ENCODE data around the gene LRP3.

Gene LRP3

GRCh38 chr19:33157906-33158305 lies 36.2 kb upstream of the LRP3 start:
- Histone ChIP-seq H3K23ac (ENCODE audit: low read length in 2 of 2) (no peak overlapping the region), H3K9me3 (ENCODE audit: control insufficient read depth, low read length) (no peaks in the 10 kb centered on the region), H4K91ac (ENCODE audit: low read length) (no peak overlapping the region), H2AFZ (ENCODE audit: low read depth, low read length) (no peak overlapping the region), H3K9ac (ENCODE audit: low read length) (no peak overlapping the region), H3K27me3 (ENCODE audit: control insufficient read depth in 1 of 2, insufficient read depth in 1 of 2, low read length in 2 of 2) (peaks cover 0 to 6% of the 10 kb centered on the region in 2 experiments), H2BK120ac (ENCODE audit: low read depth, low read length) (no peak overlapping the region), H3K4me3 (ENCODE audit: insufficient read depth in 1 of 2, low read depth in 1 of 2, low read length in 2 of 2) (no peak overlapping the region), H2AK5ac (ENCODE audit: low read length, severe bottlenecking) (no peak overlapping the region), H2BK5ac (ENCODE audit: low read depth, low read length, poor library complexity, severe bottlenecking) (no peak overlapping the region), H3K27ac (ENCODE audit: low read length, poor library complexity, severe bottlenecking) (no peak overlapping the region), H3K4ac (ENCODE audit: low read depth in 1 of 2, low read length in 2 of 2) (no peak overlapping the region), H3K79me1 (replicated peaks; ENCODE audit: low read length, poor library complexity, severe bottlenecking) (no peaks in the 10 kb centered on the region), H3K14ac (ENCODE audit: low read length in 2 of 2) (no peak overlapping the region), H3K18ac (ENCODE audit: low read depth in 1 of 2, low read length in 2 of 2) (no peak overlapping the region), H3K4me1 (ENCODE audit: control insufficient read depth, insufficient read depth, low read depth, low read length) (no peaks in the 10 kb centered on the region), H4K8ac (ENCODE audit: low read length) (no peak overlapping the region), H3K36me3 (ENCODE audit: control insufficient read depth in 1 of 2, insufficient read depth in 2 of 2, low read depth in 1 of 2, low read length in 2 of 2) (no peaks in the 10 kb centered on the region), H3K4me2 (ENCODE audit: low read length, poor library complexity, severe bottlenecking) (peak overlapping the region; percentile 13), H2BK12ac (ENCODE audit: low read length in 2 of 2) (no peak overlapping the region), H2BK15ac (ENCODE audit: low read depth, poor library complexity, severe bottlenecking) (no peak overlapping the region)
- WGBS: 93% methylated on average over 3 of the region's 3 CpGs
- DNase-seq: no peak

DNA sequence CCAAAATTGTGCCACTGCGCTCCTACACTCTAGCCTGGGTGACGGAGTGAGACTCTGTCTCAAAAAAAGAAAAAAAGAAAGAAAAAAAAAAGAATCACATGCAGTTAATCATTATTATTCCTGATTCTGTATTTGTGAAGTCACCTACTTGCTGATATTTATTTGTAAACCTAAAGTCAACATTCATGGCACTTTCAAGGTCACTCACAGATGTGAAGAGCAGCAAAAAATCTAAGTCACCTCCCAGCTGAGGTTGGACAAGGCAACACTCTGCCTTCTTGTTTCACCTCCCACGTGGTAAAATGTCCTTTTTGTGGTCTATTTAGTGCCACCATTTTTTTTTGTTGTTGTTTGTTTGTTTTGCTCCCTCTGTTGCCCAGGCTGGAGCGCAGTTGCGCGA lies 35.8 kb upstream of the LRP3 start:
- Histone ChIP-seq H2AFZ (ENCODE audit: low read depth, low read length) (no peak overlapping the region), H3K27me3 (ENCODE audit: control insufficient read depth in 1 of 2, insufficient read depth in 1 of 2, low read length in 2 of 2) (peaks cover 0 to 6% of the 10 kb centered on the region in 2 experiments), H2BK12ac (ENCODE audit: low read length in 2 of 2) (no peak overlapping the region), H3K36me3 (ENCODE audit: control insufficient read depth in 1 of 2, insufficient read depth in 2 of 2, low read depth in 1 of 2, low read length in 2 of 2) (no peaks in the 10 kb centered on the region), H2BK120ac (ENCODE audit: low read depth, low read length) (no peak overlapping the region), H4K91ac (ENCODE audit: low read length) (no peak overlapping the region), H2AK5ac (ENCODE audit: low read length, severe bottlenecking) (no peak overlapping the region), H3K27ac (ENCODE audit: low read length, poor library complexity, severe bottlenecking) (no peak overlapping the region), H2BK15ac (ENCODE audit: low read depth, poor library complexity, severe bottlenecking) (no peak overlapping the region), H3K18ac (ENCODE audit: low read depth in 1 of 2, low read length in 2 of 2) (no peak overlapping the region), H4K8ac (ENCODE audit: low read length) (no peak overlapping the region), H2BK5ac (ENCODE audit: low read depth, low read length, poor library complexity, severe bottlenecking) (no peak overlapping the region), H3K79me1 (replicated peaks; ENCODE audit: low read length, poor library complexity, severe bottlenecking) (no peaks in the 10 kb centered on the region), H3K4me1 (ENCODE audit: control insufficient read depth, insufficient read depth, low read depth, low read length) (no peaks in the 10 kb centered on the region), H3K4ac (ENCODE audit: low read depth in 1 of 2, low read length in 2 of 2) (no peak overlapping the region), H3K9ac (ENCODE audit: low read length) (no peak overlapping the region), H3K4me2 (ENCODE audit: low read length, poor library complexity, severe bottlenecking) (no peak overlapping the region), H3K9me3 (ENCODE audit: control insufficient read depth, low read length) (no peaks in the 10 kb centered on the region), H3K23ac (ENCODE audit: low read length in 2 of 2) (no peak overlapping the region), H3K4me3 (ENCODE audit: insufficient read depth in 1 of 2, low read depth in 1 of 2, low read length in 2 of 2) (no peak overlapping the region), H3K14ac (ENCODE audit: low read length in 2 of 2) (no peak overlapping the region)
- DNase-seq: no peak
- 95% methylated on average over 6 of the region's 6 CpGs for WGBS

DNA sequence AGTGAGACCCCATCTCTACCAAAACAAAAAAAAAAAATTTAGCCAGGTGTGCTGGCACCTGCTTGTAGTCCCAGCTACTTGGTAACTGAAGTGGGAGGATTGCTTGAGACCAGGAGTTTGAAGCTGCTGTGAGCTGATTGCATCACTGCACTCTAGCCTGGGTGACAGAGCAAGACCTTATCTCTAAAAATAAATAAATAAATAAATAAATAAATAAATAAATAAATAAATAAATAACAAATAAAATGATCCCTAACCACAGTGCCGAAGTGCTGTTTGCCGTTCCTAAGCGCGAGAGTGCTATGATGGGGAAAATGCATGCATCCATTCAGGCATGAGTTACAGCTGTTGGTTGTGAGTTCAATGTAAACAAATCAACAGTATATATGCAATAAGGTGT lies 35.0 kb upstream of the LRP3 start:
- H3K27ac ChIP-seq (ENCODE audit: low read length, poor library complexity, severe bottlenecking): no peak overlapping the region
- no peaks in the 10 kb centered on the region for H3K9me3 ChIP-seq (ENCODE audit: control insufficient read depth, low read length)
- no peaks in the 10 kb centered on the region for H3K79me1 ChIP-seq (replicated peaks; ENCODE audit: low read length, poor library complexity, severe bottlenecking)
- no peak overlapping the region for H2BK15ac ChIP-seq (ENCODE audit: low read depth, poor library complexity, severe bottlenecking)
- H3K27me3 ChIP-seq (ENCODE audit: control insufficient read depth in 1 of 2, insufficient read depth in 1 of 2, low read length in 2 of 2): peaks cover 0 to 6% of the 10 kb centered on the region in 2 experiments
- no peak overlapping the region for H2AK5ac ChIP-seq (ENCODE audit: low read length, severe bottlenecking)
- no peak overlapping the region for H3K14ac ChIP-seq (ENCODE audit: low read length in 2 of 2)
- no peak overlapping the region for H4K91ac ChIP-seq (ENCODE audit: low read length)
- WGBS: 100% methylated on average over 4 of the region's 4 CpGs
- no peaks in the 10 kb centered on the region for H3K36me3 ChIP-seq (ENCODE audit: control insufficient read depth in 1 of 2, insufficient read depth in 2 of 2, low read depth in 1 of 2, low read length in 2 of 2)
- H2BK12ac ChIP-seq (ENCODE audit: low read length in 2 of 2): no peak overlapping the region
- no peak overlapping the region for H4K8ac ChIP-seq (ENCODE audit: low read length)
- no peak overlapping the region for H3K9ac ChIP-seq (ENCODE audit: low read length)
- no peak overlapping the region for H2BK120ac ChIP-seq (ENCODE audit: low read depth, low read length)
- H3K18ac ChIP-seq (ENCODE audit: low read depth in 1 of 2, low read length in 2 of 2): no peak overlapping the region
- no peak overlapping the region for H2BK5ac ChIP-seq (ENCODE audit: low read depth, low read length, poor library complexity, severe bottlenecking)
- H3K23ac ChIP-seq (ENCODE audit: low read length in 2 of 2): no peak overlapping the region
- no peak overlapping the region for H2AFZ ChIP-seq (ENCODE audit: low read depth, low read length)
- H3K4me1 ChIP-seq (ENCODE audit: control insufficient read depth, insufficient read depth, low read depth, low read length): no peaks in the 10 kb centered on the region
- no peak overlapping the region for H3K4ac ChIP-seq (ENCODE audit: low read depth in 1 of 2, low read length in 2 of 2)
- no peak overlapping the region for H3K4me3 ChIP-seq (ENCODE audit: insufficient read depth in 1 of 2, low read depth in 1 of 2, low read length in 2 of 2)
- H3K4me2 ChIP-seq (ENCODE audit: low read length, poor library complexity, severe bottlenecking): no peak overlapping the region
- no peak for DNase-seq

GRCh38 chr19:33159893-33160292 lies 34.2 kb upstream of the LRP3 start:
- no peak overlapping the region for H2BK12ac ChIP-seq (ENCODE audit: low read length in 2 of 2)
- H3K4me2 ChIP-seq (ENCODE audit: low read length, poor library complexity, severe bottlenecking): no peak overlapping the region
- H4K91ac ChIP-seq (ENCODE audit: low read length): no peak overlapping the region
- H3K27ac ChIP-seq (ENCODE audit: low read length, poor library complexity, severe bottlenecking): no peak overlapping the region
- H3K4ac ChIP-seq (ENCODE audit: low read depth in 1 of 2, low read length in 2 of 2): no peak overlapping the region
- no peak overlapping the region for H4K8ac ChIP-seq (ENCODE audit: low read length)
- no peak overlapping the region for H2BK5ac ChIP-seq (ENCODE audit: low read depth, low read length, poor library complexity, severe bottlenecking)
- no peak overlapping the region for H3K9ac ChIP-seq (ENCODE audit: low read length)
- H2BK15ac ChIP-seq (ENCODE audit: low read depth, poor library complexity, severe bottlenecking): no peak overlapping the region
- H3K27me3 ChIP-seq (ENCODE audit: control insufficient read depth in 1 of 2, insufficient read depth in 1 of 2, low read length in 2 of 2): peaks cover 0 to 6% of the 10 kb centered on the region in 2 experiments
- H3K4me3 ChIP-seq (ENCODE audit: insufficient read depth in 1 of 2, low read depth in 1 of 2, low read length in 2 of 2): no peak overlapping the region
- peak overlapping the region in 1 of 2 experiments; percentile 28 for H3K23ac ChIP-seq (ENCODE audit: low read length in 2 of 2)
- H3K14ac ChIP-seq (ENCODE audit: low read length in 2 of 2): no peak overlapping the region
- H3K18ac ChIP-seq (ENCODE audit: low read depth in 1 of 2, low read length in 2 of 2): no peak overlapping the region
- H3K36me3 ChIP-seq (ENCODE audit: control insufficient read depth in 1 of 2, insufficient read depth in 2 of 2, low read depth in 1 of 2, low read length in 2 of 2): no peaks in the 10 kb centered on the region
- H3K9me3 ChIP-seq (ENCODE audit: control insufficient read depth, low read length): no peaks in the 10 kb centered on the region
- H3K4me1 ChIP-seq (ENCODE audit: control insufficient read depth, insufficient read depth, low read depth, low read length): no peaks in the 10 kb centered on the region
- no peak overlapping the region for H2AFZ ChIP-seq (ENCODE audit: low read depth, low read length)
- no peak overlapping the region for H2AK5ac ChIP-seq (ENCODE audit: low read length, severe bottlenecking)
- no peak for DNase-seq
- no peak overlapping the region for H2BK120ac ChIP-seq (ENCODE audit: low read depth, low read length)
- no peaks in the 10 kb centered on the region for H3K79me1 ChIP-seq (replicated peaks; ENCODE audit: low read length, poor library complexity, severe bottlenecking)
- WGBS: 89% methylated on average over 8 of the region's 8 CpGs

Data from mesenchymal stem cell (in vitro differentiated cells and primary cell).